HL-60 (cell line): Measurements from ENCODE around the gene RNF214.
A peak's percentile ranks its signal among the peaks of the same experiment; 100 is the strongest.

ENCODE experiments used
- DNase-seq, 2 experiments: peaks; one replicate each; pipeline ENCODE4 v3.0.0-alpha.2; 2010 to 2020; ENCODE audit warnings: low read depth in 1 of 2, low spot score in 1 of 2
- H3K27ac ChIP-seq: fragments of 250-450 bp; sonication (Bioruptor Pico); replicated peaks from 2 replicates; pipeline ENCODE4 v1.5.1; 2020; ENCODE audit warnings: mild to moderate bottlenecking, moderate library complexity
- H3K27me3 ChIP-seq: fragments of 250-450 bp; sonication (Bioruptor Pico); 2 replicates; pipeline ENCODE4 v1.5.1; 2021; ENCODE audit warnings: mild to moderate bottlenecking, moderate library complexity; ENCODE audit not compliant: insufficient read depth, poor library complexity, severe bottlenecking
- H3K4me3 ChIP-seq: replicated peaks from 2 replicates; pipeline ENCODE4 v1.5.1; 2011; ENCODE audit warnings: mild to moderate bottlenecking, control low read depth, low read length; ENCODE audit not compliant: insufficient read depth
- CTCF ChIP-seq: IDR thresholded peaks from one replicate; pipeline ENCODE4 v1.5.1; 2011; ENCODE audit warnings: low read length, control low read depth, inconsistent platforms; ENCODE audit not compliant: insufficient read depth
- GABPA ChIP-seq: IDR thresholded peaks from 2 replicates; pipeline ENCODE4 v1.6.1; 2012; ENCODE audit warnings: low read depth
- POLR2AphosphoS5 ChIP-seq: IDR thresholded peaks from 2 replicates; pipeline ENCODE4 v1.6.1; 2012; ENCODE audit warnings: low read depth
- REST ChIP-seq: IDR thresholded peaks from 2 replicates; pipeline ENCODE4 v1.6.1; 2012; ENCODE audit warnings: low read depth; ENCODE audit not compliant: insufficient replicate concordance
- SPI1 ChIP-seq: IDR thresholded peaks from 2 replicates; pipeline ENCODE4 v1.6.1; 2012; ENCODE audit warnings: low read depth, mild to moderate bottlenecking, borderline replicate concordance

The RNF214 gene

GRCh38 chr11:117230999-117231841 lies 1.3 kb upstream of the RNF214 start:
- H3K4me3 ChIP-seq, result peak overlapping the region; percentile 98
- DNase-seq, result no peak
- TF ChIP-seq GABPA (no peak), REST (no peak), POLR2AphosphoS5 (no peak), SPI1 (no peak), CTCF (no peak)
- peak overlapping the region; percentile 57 for H3K27ac ChIP-seq
- H3K27me3 ChIP-seq, result no peaks in the 10 kb centered on the region

- H3K27me3 ChIP-seq, result no peaks in the 10 kb centered on the region
Measured at GRCh38 chr11:117231842-117232091, 704 bp upstream of the RNF214 start, which contains the start of gene PCSK7. TSS of gene PCSK7 (minus strand) at chr11:117232073. CDS start at chr11:117229844, 2,229 bp downstream.

GRCh38 chr11:117232911-117233409 lies 489 bp downstream of the RNF214 start:
- H3K4me3 ChIP-seq, result peak overlapping the region; percentile 98
- no peaks in the 10 kb centered on the region for H3K27me3 ChIP-seq
- TF ChIP-seq GABPA, result no peak
- peak overlapping the region; percentile 59 for H3K27ac ChIP-seq
- DNase-seq, result no peak

More at GRCh38 chr11:117231842-117232091, 704 bp upstream of the RNF214 start, which contains the start of gene PCSK7:
- Histone ChIP-seq H3K27ac (peak within 1 kb of the TSS; percentile 88), H3K4me3 (peak within 1 kb of the TSS; percentile 98)
- TF ChIP-seq SPI1, result no peak
- 0 out of 2 replicates have a peak, but pooled peaks have one; percentile 70 for TF ChIP-seq GABPA
- DNase-seq, result peak in 1 of 2 experiments; percentile 54

- no peak for DNase-seq
- Histone ChIP-seq H3K4me3 (no peak overlapping the region), H3K27ac (no peak overlapping the region), H3K27me3 (no peaks in the 10 kb centered on the region)
- no peak for TF ChIP-seq GABPA
- TF ChIP-seq CTCF, result no peak
- no peak for TF ChIP-seq SPI1
- no peak for TF ChIP-seq REST
- TF ChIP-seq POLR2AphosphoS5, result no peak
Measured at GRCh38 chr11:117238221-117238620, 5.8 kb downstream of the RNF214 start.
